Mononuclear cell (primary cell): Measurements from ENCODE around the gene CEP112. TPM values are rescaled to one million over a fixed set of nuclear protein-coding genes. Genes with fewer than 3 reads are reported as not detected.
"Not testable (repeated sequence)": the region's sequence is repeated elsewhere in the genome, so short reads cannot be mapped to it uniquely, and the experiment has no call there.

ENCODE experiments used
- H3K27me3 ChIP-seq: 2 replicates; pipeline ENCODE4 v1.6.0; 2011; ENCODE audit warnings: low read length, control low read depth; ENCODE audit not compliant: insufficient read depth
- H3K4me1 ChIP-seq: 2 replicates; pipeline ENCODE4 v1.5.1; 2011; ENCODE audit warnings: mild to moderate bottlenecking, low read length, control low read depth; ENCODE audit not compliant: insufficient read depth
- H3K4me3 ChIP-seq: 2 replicates; pipeline ENCODE4 v1.5.1; 2011; ENCODE audit warnings: mild to moderate bottlenecking, low read length, moderate library complexity
- H3K9me3 ChIP-seq: 2 replicates; pipeline ENCODE4 v1.5.1; 2011; ENCODE audit warnings: low read depth, mild to moderate bottlenecking, control low read depth, low read length
- total RNA-seq: library from RNA; depleted of rRNA; stranded (reverse); fragments of >200 nt; gene quantifications from one replicate; pipeline ENCODE4 v1.2.3, GENCODE V29; 2012

Gene CEP112
- total RNA-seq, 1 donor: 3.3 TPM

- Histone ChIP-seq H3K9me3 (no peaks in the 10 kb centered on the region), H3K4me3 (no peak overlapping the region)
These were observed 458.6 kb downstream of the CEP112 start for GRCh38 chr17:65733314-65733713.

GRCh38 chr17:65732667-65733066, 459.3 kb downstream of the CEP112 start:
- H3K9me3 ChIP-seq, H3K27me3 ChIP-seq, H3K4me1 ChIP-seq, H3K4me3 ChIP-seq: not testable (repeated sequence)

More at GRCh38 chr17:65733314-65733713, 458.6 kb downstream of the CEP112 start:
- H3K27me3 ChIP-seq: no peaks in the 10 kb centered on the region
- H3K4me1 ChIP-seq: no peaks in the 10 kb centered on the region

- Histone ChIP-seq H3K9me3 (no peaks in the 10 kb centered on the region), H3K4me1 (no peaks in the 10 kb centered on the region), H3K27me3 (no peaks in the 10 kb centered on the region), H3K4me3 (no peak overlapping the region)
These were observed 461.2 kb downstream of the CEP112 start for GRCh38 chr17:65730711-65731169.

DNA sequence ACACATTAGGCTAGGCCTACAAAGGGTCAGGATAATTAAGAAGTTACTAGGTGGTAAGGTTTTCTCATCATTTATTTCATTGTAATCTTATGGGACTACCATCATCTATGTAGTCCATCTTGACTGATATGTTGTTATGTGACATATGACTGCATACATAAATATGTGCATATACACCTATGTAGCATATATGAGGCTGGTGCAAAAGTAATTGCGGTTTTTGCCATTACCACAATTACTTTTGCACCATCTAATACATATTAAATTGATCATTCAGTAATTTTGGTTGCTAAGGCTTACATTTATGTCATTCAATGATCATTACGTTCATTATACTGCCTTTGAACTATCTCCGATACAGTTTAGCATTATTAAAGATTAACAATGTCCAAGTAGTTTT, 462.7 kb downstream of the CEP112 start:
- no peaks in the 10 kb centered on the region for H3K4me1 ChIP-seq
- H3K9me3 ChIP-seq: no peaks in the 10 kb centered on the region
- no peaks in the 10 kb centered on the region for H3K27me3 ChIP-seq
- no peak overlapping the region for H3K4me3 ChIP-seq

GRCh38 chr17:65727832-65728231, 464.1 kb downstream of the CEP112 start:
- Histone ChIP-seq H3K9me3 (no peaks in the 10 kb centered on the region), H3K4me3 (no peak overlapping the region), H3K27me3 (no peaks in the 10 kb centered on the region), H3K4me1 (no peaks in the 10 kb centered on the region)

GRCh38 chr17:65727246-65727645, 464.7 kb downstream of the CEP112 start:
- Histone ChIP-seq H3K27me3 (no peaks in the 10 kb centered on the region), H3K4me1 (no peaks in the 10 kb centered on the region), H3K9me3 (no peaks in the 10 kb centered on the region), H3K4me3 (no peak overlapping the region)

DNA sequence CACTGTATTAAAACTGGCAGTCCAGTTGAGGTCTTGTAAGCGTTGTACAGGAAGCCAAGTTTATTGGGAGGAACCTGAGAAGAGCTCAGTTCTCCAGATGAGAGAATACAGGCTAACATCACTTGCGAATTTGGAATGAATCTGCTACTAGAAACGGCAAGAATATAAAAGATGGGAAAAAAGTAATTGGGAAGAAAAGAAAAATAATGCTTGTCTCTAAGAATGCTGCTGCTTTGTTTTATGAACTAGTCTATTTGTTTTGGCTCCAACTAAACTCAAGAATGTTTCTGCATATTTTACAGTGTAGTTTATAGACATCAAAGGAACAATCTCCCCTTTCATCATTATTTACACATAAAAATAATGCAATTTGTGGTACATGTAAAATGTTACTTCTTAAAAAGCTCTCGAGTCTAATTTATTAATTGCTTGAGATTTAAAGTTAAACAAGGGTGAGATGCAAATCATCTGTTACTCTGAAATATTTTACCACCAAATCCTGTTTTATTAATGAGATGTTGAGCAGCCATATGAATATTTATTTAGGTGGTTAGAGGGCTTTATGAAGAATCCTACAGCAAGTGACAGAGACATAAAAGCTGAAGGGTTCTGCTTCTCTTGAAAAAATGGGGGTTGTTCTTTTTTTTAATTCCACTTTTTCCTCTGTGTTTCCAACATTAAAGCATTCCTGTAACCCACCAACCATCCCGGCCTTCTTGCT, 468.3 kb downstream of the CEP112 start:
- Histone ChIP-seq H3K4me3 (no peak overlapping the region), H3K27me3 (no peaks in the 10 kb centered on the region), H3K4me1 (no peaks in the 10 kb centered on the region), H3K9me3 (no peaks in the 10 kb centered on the region)

GRCh38 chr17:65718601-65719000, 473.3 kb downstream of the CEP112 start:
- Histone ChIP-seq H3K27me3 (no peaks in the 10 kb centered on the region), H3K4me1 (no peaks in the 10 kb centered on the region), H3K9me3 (no peaks in the 10 kb centered on the region), H3K4me3 (no peak overlapping the region)

GRCh38 chr17:65712383-65713267, 479.3 kb downstream of the CEP112 start:
- no peaks in the 10 kb centered on the region for H3K9me3 ChIP-seq
- no peak overlapping the region for H3K4me3 ChIP-seq
- H3K27me3 ChIP-seq: no peaks in the 10 kb centered on the region
- H3K4me1 ChIP-seq: no peaks in the 10 kb centered on the region

DNA sequence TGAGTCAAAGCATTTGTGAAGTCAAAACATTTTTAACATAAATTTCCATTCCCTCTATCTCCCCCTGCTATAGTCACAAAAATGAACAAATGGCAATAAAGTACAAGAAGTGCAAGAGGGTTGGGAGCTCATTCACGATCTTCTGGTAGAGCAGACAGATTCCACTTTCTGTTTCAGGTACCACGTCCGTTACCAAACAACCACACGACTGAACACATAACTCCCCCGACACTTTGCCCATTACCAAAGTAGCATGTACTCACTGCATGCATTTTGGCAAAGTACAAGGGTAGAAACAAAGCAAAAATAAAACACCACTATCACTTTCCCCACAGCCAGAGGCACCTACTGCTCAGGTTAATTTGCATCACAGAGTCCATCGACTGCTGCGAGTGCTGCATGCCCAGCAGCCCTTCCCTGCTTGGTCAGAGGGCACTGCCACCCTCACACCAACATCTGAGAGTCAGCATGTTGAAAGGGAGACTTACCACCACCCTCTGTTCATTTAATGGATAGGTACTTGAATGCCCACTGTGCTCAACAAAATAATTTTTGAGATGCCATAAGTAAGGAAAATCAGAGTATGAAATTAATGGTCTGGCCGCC, 480.2 kb downstream of the CEP112 start:
- H3K4me1 ChIP-seq: no peaks in the 10 kb centered on the region
- no peaks in the 10 kb centered on the region for H3K27me3 ChIP-seq
- no peak overlapping the region for H3K4me3 ChIP-seq
- no peaks in the 10 kb centered on the region for H3K9me3 ChIP-seq

DNA sequence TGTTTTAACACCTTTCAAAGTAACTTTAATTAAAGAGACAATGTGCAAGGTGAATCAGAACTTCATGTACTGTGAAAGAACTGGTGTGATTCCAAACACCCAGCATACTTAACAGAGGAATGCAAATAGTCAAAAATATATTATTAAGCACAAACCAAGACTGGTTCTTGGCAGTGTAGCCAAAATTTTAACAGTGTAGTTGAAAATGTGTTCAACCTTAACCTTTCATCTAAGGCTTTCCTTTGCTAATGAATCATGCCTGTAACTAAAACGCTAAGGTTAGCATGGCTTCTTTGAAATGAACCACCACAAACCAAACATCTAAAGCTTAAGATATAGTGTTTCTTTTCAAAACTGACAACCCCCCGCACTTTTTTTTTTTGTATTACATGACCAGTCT, 484.2 kb downstream of the CEP112 start:
- no peaks in the 10 kb centered on the region for H3K9me3 ChIP-seq
- H3K27me3 ChIP-seq: no peaks in the 10 kb centered on the region
- no peak overlapping the region for H3K4me3 ChIP-seq
- no peaks in the 10 kb centered on the region for H3K4me1 ChIP-seq

DNA sequence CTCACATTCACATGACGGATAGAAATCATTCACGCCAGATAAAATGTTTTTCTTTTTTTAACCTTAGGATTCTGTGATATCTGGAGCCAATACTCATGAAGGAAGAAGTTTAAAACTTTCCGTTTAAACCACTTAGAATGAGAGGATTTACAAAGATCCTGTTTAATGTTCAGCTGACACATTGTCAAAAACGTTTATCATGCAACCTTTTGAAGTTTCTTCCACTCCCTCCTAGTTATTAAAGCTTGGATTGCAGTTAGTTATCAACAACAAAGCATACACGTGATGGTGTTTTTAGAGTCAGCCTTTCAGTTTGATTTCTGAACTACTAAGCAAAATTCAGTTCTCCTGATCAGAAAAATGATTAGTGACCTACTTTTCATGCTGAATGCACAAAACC, 487.2 kb downstream of the CEP112 start:
- H3K9me3 ChIP-seq: no peaks in the 10 kb centered on the region
- H3K4me3 ChIP-seq: no peak overlapping the region
- H3K4me1 ChIP-seq: no peaks in the 10 kb centered on the region
- no peaks in the 10 kb centered on the region for H3K27me3 ChIP-seq

GRCh38 chr17:65703891-65704290, 488.0 kb downstream of the CEP112 start:
- Histone ChIP-seq H3K4me1 (no peaks in the 10 kb centered on the region), H3K27me3 (no peaks in the 10 kb centered on the region), H3K4me3 (no peak overlapping the region), H3K9me3 (no peaks in the 10 kb centered on the region)

DNA sequence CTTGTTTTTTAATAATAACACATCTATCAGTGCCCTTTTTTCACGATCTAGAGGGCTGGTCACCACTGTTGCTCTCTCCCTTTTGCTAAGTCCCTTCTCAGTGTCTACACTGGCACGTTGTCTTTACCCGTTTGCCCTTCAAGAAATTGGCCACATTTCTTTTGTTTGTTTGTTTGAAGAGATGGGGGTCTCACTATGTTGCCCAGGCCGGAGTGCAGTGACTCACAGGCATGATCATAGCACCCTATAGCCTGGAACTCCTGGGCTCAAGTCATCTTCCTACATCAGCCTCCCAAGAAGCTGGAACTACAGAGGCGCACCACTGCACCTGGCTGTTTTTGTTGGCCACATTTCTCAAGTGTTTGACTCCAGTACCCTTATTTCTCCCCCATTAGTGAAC, 492.5 kb downstream of the CEP112 start:
- H3K4me3 ChIP-seq: no peak overlapping the region
- no peaks in the 10 kb centered on the region for H3K27me3 ChIP-seq
- H3K9me3 ChIP-seq: no peaks in the 10 kb centered on the region
- H3K4me1 ChIP-seq: no peaks in the 10 kb centered on the region

DNA sequence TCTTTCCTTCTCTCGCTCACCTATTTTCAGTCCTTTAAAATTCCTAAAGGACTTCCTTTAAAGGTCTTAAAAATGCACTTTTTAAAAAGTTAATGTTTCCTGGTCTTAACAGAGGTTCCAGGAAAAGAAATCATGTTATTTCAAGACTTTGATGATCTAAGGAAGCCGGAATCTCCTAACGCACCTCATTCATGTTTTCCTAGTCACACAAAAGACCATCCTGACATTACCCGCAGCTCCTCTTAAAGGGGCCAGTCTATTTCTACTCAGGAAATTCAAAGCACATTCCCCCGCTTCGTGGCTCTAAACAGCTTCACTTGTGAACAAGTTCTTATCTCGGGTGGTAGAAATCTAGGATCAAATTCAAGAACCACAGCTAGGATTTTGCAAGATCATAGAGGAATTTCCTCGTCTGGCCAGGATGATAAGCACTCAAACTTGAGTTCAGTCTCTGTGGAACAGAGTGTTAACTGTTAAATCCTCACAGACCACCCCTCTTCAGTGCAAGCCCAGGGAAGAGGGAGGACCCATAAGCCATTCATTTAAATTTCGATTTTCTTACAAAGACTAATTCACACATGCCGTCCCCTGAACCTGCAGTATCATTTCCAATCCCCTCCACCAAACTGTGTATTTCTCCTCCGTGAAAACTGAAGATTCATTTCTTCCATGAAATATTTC, 493.4 kb downstream of the CEP112 start:
- Histone ChIP-seq H3K9me3 (no peaks in the 10 kb centered on the region), H3K4me1 (no peaks in the 10 kb centered on the region), H3K4me3 (no peak overlapping the region), H3K27me3 (no peaks in the 10 kb centered on the region)
